Testis (tissue), 3 donors: ENCODE measurements around the gene FOCAD. TPM values are rescaled to one million over a fixed set of nuclear protein-coding genes. Genes with fewer than 3 reads are reported as not detected.

ENCODE experiments used
- DNase-seq: peaks from one replicate; pipeline ENCODE4 v3.0.0-alpha.2; 2019
- H3K27ac ChIP-seq, 2 donors: fragments of 200-600 bp; sonication (generic); one replicate each; pipeline ENCODE4 v1.5.1; 2019
- H3K27me3 ChIP-seq: fragments of 200-600 bp; sonication (generic); one replicate; pipeline ENCODE4 v1.5.1; 2019
- H3K36me3 ChIP-seq: fragments of 200-600 bp; sonication (generic); one replicate; pipeline ENCODE4 v1.5.1; 2017; ENCODE audit warnings: low read depth; ENCODE audit errors: missing control alignments
- H3K4me1 ChIP-seq: fragments of 200-600 bp; sonication (generic); one replicate; pipeline ENCODE4 v1.5.1; 2019
- H3K4me3 ChIP-seq, 2 donors: fragments of 200-600 bp; sonication (generic); one replicate each; pipeline ENCODE4 v1.5.1; 2017 to 2019
- H3K9me3 ChIP-seq: fragments of 200-600 bp; sonication (generic); one replicate; pipeline ENCODE4 v1.5.1; 2017
- CTCF ChIP-seq, 3 experiments: fragments of 450-650 bp in 2 of 3; fragments of 200-600 bp in 1 of 3; sonication (generic) in 1 of 3; IDR thresholded peaks; one replicate each; pipeline ENCODE4 v1.5.1; 2016 to 2019; ENCODE audit warnings: antibody characterized with exemption in 3 of 3, mild to moderate bottlenecking in 2 of 3, moderate library complexity in 1 of 3
- POLR2A ChIP-seq: fragments of 450-650 bp; IDR thresholded peaks from one replicate; pipeline ENCODE4 v1.6.1; 2017; ENCODE audit warnings: antibody characterized with exemption, mild to moderate bottlenecking, moderate library complexity
- WGBS, 2 donors: methylation state at CpG; one replicate each; pipeline ENCODE4 v1.1.5; 2018; 5-methylcytosine and 5-hydroxymethylcytosine counted together
- intact Hi-C: fragments of 100-400 bp; cut with DNase I; formaldehyde crosslinking; loops from one replicate; pipeline ENCODE4 v1.15.1; 2023; ENCODE audit warnings: low total_unique reads
- polyA plus RNA-seq: library from polyadenylated mRNA; stranded (reverse); fragments of 350-450 nt; fragmentation: Illumina TruSeq; extraction: RNeasy Lipid Tissue Mini Kit (QIAGEN cat#74804); gene quantifications from one replicate; pipeline ENCODE4 v1.2.3, GENCODE V29; 2014; ENCODE audit warnings: low read depth, low replicate concordance; ENCODE audit not compliant: insufficient read depth
- total RNA-seq, 2 donors: library from RNA; depleted of rRNA; stranded (reverse); fragments of >200 nt; gene quantifications; one replicate each; pipeline ENCODE4 v1.2.3, GENCODE V29; 2016

The FOCAD gene
- total and polyA plus RNA-seq, 3 donors from 2014 or later = 26.6 to 45.4 (median 38.7) TPM

GRCh38 chr9:20844916-20845315 is 160.9 kb downstream of the FOCAD start:
- Histone ChIP-seq H3K36me3 (no peaks in the 10 kb centered on the region), H3K4me3 (no peak overlapping the region), H3K27ac (no peak overlapping the region), H3K9me3 (no peaks in the 10 kb centered on the region), H3K27me3 (no peaks in the 10 kb centered on the region), H3K4me1 (no peaks in the 10 kb centered on the region)
- 98% methylated on average over 2 of the region's 2 CpGs for WGBS, 2 donors
- intact Hi-C loops = no loop called here
- DNase-seq = no peak
- TF ChIP-seq CTCF (IDR thresholded peaks at IDR 0.05) (no peak), POLR2A (no peak)

- intact Hi-C loops = no loop called here
- Histone ChIP-seq H3K9me3 (no peaks in the 10 kb centered on the region), H3K36me3 (no peaks in the 10 kb centered on the region), H3K27me3 (no peaks in the 10 kb centered on the region), H3K4me3 (no peak overlapping the region), H3K4me1 (no peaks in the 10 kb centered on the region), H3K27ac (no peak overlapping the region)
- WGBS, 2 donors = 67 to 89% methylated on average over 2 of the region's 2 CpGs
- TF ChIP-seq CTCF (IDR thresholded peaks at IDR 0.05) = no peak
- TF ChIP-seq POLR2A = no peak
- DNase-seq = no peak
Measured at GRCh38 chr9:20848490-20848889, 164.4 kb downstream of the FOCAD start.

GRCh38 chr9:20853866-20854265 is 169.8 kb downstream of the FOCAD start:
- no peak overlapping the region for H3K27ac ChIP-seq
- 56 to 60% methylated on average over 2 of the region's 2 CpGs for WGBS, 2 donors
- TF ChIP-seq CTCF (IDR thresholded peaks at IDR 0.05) = no peak
- TF ChIP-seq POLR2A = no peak
- H3K36me3 ChIP-seq = no peaks in the 10 kb centered on the region
- H3K9me3 ChIP-seq = no peaks in the 10 kb centered on the region
- intact Hi-C loops = no loop called here
- no peaks in the 10 kb centered on the region for H3K4me1 ChIP-seq
- H3K27me3 ChIP-seq = no peaks in the 10 kb centered on the region
- H3K4me3 ChIP-seq = no peak overlapping the region
- no peak for DNase-seq

GRCh38 chr9:20854444-20854843 is 170.4 kb downstream of the FOCAD start:
- Histone ChIP-seq H3K36me3 (no peaks in the 10 kb centered on the region), H3K27ac (no peak overlapping the region), H3K9me3 (no peaks in the 10 kb centered on the region), H3K4me3 (no peak overlapping the region), H3K4me1 (no peaks in the 10 kb centered on the region), H3K27me3 (no peaks in the 10 kb centered on the region)
- no peak for TF ChIP-seq POLR2A
- TF ChIP-seq CTCF (IDR thresholded peaks at IDR 0.05) = no peak
- intact Hi-C loops = no loop called here
- no peak for DNase-seq
- WGBS, 2 donors = 76 to 82% methylated on average over 4 of the region's 4 CpGs

GRCh38 chr9:20863945-20864344 is 179.9 kb downstream of the FOCAD start:
- Histone ChIP-seq H3K27ac (no peak overlapping the region), H3K4me1 (no peaks in the 10 kb centered on the region), H3K9me3 (no peaks in the 10 kb centered on the region), H3K27me3 (no peaks in the 10 kb centered on the region), H3K36me3 (no peaks in the 10 kb centered on the region), H3K4me3 (no peak overlapping the region)
- DNase-seq = no peak
- 38 to 47% methylated on average over 2 of the region's 2 CpGs for WGBS, 2 donors
- intact Hi-C loops = no loop called here
- TF ChIP-seq POLR2A = no peak
- no peak for TF ChIP-seq CTCF (IDR thresholded peaks at IDR 0.05)
